DMS79 treated with DMSO at 0.1 percent for 48 hours (cell line): ENCODE data around the gene NT5C.

ENCODE experiments used
- DNase-seq: peaks from one replicate; lab custom pipeline; 2025; lab: John Stamatoyannopoulos, UW

The NT5C gene

DNA sequence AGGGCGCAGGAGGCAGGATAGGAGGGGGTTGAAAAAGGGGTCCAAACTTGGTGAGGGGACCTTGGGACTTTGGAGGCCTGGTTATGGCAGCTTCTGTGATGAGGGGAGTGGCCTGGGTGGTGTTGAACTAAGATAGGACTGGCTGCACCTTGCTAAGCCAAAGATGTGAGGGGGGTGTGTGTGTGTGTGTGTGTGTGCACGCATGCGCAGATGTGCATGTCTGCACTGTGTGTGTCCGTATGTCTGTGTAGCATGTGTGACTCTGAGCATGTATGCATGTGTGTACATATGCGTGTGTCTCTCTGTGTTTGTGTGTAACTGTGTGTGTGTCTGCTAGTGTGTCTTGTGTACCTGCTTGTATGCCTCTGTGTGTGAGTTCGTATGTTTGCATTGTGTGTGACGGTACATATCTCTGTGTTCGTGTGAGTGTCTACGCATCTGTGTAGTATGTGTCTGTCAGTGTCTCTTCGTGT lies 39.7 kb downstream of the NT5C start:
- DNase-seq = no peak

DNA sequence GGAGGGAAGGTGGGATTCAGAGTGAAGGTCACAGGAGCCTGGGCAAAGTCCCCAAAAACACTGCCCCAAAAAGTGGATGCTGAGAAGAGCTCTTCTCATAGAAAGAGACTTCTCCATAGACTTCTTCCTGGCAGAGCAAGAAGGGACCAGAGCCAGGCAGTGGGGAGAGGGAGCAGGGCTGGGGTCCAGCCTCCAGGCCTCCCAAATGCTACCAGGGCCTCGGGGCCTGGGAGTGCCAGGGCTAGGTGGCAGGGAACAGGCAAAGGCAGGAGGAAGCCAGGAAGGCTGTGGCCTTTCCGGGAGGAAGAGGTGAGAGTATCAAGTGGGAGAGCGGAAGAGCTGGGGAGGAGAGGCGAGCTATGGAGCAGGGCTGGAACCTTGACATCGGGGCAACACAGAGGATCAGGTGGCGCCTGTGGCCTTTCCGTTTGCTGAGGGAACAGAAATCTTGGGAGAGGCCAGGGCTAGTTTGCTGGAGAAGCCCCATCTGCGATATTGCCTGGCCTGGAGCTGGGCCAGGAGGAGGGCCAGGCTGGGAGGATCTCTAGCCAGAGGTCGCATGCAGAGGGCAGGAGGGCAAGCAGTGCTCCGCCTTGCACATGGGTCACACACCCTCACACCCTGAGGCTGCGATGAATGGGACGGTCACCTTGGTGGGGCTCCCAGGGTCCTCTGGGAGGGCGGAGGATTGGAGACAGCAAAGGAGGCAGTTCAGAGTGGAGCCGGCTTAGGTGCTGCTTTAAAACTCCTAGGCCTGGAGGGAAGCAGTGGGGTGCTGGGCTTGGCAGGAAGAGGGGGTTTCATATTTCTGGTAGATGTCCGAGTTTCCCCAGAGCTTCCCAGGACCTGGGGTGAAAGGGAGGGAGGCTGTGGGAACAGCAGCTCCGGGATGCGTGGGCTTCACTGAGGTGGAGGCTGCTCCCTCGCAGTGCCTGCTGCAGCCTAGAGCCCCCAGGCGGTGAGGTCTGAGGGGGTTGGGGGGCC lies 40.4 kb downstream of the NT5C start:
- DNase-seq = no peak

GRCh38 chr17:75088465-75089417 lies 42.8 kb downstream of the NT5C start:
- no peak for DNase-seq

DNA sequence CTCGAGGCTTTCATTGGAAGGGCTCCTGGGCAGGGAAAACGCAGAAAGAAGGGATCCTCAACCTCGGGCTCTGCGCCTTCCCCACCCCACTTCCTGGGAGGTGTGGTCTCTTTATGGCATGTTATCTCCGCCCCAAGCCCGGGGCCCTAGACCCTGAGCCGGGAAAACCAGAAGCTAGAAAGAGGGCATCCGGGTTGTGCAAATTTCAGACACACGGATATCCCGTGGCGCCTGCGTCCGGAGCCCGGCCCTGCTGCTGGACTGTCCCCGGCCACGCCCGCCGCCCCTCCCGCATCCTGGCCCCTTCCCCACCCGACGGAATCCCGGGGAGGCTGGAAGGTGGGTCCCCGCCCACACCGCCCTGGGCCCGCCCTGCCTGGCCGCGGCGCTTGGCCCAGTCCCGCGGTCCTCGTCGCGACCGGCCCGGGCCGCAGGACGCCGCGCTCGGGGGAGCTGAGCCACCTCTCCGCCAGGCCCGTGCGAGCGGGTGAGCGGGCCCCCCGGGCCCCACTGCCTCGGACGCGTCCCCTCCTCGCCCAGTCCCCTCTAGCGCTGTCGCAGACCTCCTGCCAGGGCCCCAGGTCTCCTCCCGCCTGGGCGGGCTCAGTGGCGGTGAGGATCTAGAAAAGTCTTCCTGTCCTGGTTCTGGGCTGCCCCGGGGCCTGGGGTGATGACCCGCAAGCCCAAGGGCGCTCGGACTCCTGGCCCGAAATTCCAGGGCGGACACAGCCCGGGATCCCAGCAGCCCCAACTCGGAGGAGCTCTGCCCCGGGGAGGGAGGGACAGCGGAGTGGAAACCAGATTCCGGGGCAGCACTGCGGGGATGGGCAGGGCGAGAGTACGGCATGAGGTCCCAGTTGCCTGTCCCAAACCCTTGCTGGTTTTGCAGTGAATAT lies 43.7 kb downstream of the NT5C start, which contains the start of gene SLC16A5:
Gene SLC16A5 (plus strand): TSS at position 397 of the 896 bp plus-strand sequence. CDS start 5,683 bp downstream, outside the sequence.
- DNase-seq = no peak

- no peak for DNase-seq
Observed at GRCh38 chr17:75087182-75087557, 44.4 kb downstream of the NT5C start.

- no peak for DNase-seq
Observed at GRCh38 chr17:75086496-75087181, 44.9 kb downstream of the NT5C start.

DNA sequence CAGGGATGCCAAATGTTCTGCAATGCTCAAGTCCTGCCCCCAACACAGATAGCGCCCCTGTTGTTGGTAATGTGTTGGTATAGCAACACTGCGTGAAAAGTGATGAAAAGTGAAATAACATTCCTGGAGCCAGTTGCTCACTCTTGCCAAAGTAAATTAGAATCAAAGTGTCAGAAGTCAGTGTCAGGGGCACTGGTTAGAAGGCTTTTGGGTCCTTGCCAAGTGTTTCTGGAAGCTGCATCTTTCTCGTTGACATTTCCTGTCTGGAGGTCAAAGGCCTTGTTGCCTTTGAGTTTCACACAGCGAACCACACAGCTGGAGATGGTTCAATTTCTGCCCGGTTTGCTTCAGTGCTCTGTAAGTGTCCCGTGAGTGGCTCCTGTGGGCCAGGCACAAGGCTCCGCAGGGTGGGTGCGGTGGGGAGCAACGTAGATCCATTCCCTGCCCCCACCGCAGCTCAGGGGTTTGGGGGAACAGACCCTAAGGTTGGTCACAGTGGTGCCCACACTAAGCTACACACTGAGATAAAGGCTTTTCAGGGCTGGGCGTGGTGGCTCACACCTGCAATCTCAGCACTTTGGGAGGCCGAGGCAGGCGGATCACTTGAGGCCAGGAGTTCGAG lies 47.4 kb downstream of the NT5C start:
- no peak for DNase-seq

- no peak for DNase-seq
Observed at GRCh38 chr17:75082683-75083082, 48.9 kb downstream of the NT5C start.

GRCh38 chr17:75081611-75082540 lies 49.7 kb downstream of the NT5C start:
- no peak for DNase-seq
